GM19023 (cell line): ENCODE measurements around the gene LMO7.

Source experiments
- ATAC-seq: cut with Tn5 transposase; IDR thresholded peaks from one replicate; pipeline ENCODE4 v1.9.1; 2021; ENCODE audit warnings: mild to moderate bottlenecking, moderate library complexity; ENCODE audit not compliant: unreplicated experiment

The LMO7 gene

GRCh38 chr13:75832812-75833211 lies 196.7 kb downstream of the LMO7 start:
- ATAC-seq, result no peak

DNA sequence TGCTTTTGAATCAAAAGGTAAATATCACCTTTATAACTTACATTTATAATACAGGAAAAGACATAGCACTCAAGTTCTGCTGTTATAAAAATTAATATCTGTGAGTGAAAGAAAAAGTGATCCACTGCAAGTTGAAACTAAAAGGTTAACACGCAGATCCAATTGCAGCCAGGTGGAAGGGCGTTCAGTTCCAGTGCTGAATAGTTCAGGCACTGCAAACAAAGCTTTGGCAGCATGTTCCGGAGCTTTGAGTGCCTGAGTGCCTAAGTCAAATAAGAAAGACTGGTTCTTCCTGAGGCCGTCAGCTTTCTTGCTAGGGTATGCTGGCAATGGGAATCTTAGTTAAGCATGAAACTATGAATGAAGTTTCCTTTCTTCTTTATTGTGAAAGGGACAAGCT lies 200.3 kb downstream of the LMO7 start:
- no peak for ATAC-seq

DNA sequence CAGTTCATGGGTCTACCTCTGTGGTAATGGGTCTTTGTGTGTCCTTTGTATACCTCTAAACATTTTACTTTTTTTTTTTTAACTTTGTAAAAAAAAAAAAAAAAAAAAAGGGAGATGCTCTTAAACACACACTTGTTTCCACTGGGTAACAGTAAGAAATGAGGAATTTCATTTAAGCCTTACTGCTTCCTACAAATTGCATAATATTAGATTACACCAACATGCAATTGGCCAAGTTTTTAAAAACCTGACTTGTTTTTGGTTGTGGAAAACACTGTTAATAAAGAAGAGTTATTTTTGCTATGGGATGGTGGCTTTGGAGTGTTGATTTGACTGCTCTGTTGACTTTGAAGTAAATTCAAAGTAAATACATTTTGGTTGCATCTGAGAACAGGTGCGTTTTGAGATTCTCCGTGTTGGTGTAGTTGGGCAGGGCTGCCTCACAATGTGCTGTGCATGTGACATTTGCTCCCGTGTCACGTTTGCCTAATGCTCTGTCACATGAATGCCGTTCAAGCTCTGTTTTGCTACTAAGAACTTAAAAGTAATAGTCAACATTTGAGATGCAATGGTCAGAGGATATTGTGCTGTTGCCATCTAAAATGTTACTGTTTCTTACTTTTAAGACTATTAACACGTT lies 202.4 kb downstream of the LMO7 start:
- no peak for ATAC-seq

DNA sequence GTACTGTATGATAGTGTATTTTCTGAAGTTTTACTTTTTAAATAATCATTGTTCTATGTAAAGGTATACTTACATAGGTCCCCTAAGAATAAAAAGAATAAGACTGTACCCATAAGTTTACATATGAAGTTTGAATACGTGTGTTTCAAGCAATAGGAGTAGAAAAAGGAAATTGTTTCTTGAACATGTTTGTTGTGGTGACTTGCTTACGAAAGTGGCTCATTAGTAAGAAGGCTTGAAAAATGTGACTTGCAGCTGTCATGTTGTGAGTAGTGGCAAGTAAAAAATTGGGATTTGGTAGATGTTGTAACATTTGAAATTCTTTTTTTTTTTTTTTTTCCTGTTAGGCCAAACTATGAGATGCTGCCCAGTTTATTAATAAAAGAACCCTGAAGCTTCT lies 203.3 kb downstream of the LMO7 start:
- ATAC-seq, result no peak

- ATAC-seq, result no peak
Observed at GRCh38 chr13:75841905-75842304, 205.8 kb downstream of the LMO7 start.

DNA sequence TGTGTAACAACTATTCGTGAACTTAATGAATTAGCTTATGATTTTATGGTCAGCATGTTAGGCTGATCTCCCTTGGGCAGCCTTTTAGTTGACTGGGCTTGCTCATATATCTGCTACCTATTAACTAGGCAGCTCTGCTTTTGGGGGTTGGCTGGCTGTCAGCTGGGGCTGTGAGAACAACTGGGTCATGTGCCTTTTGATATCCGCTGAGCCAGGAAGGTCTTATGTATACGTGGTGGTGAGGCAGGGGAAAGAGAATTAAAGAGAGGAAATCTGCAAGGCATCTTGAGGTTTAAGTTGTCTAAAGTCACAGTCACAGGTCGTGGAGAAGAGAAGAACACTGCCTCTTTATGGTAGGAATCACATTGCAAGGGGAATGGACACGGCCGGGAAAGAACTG lies 206.9 kb downstream of the LMO7 start:
- no peak for ATAC-seq

GRCh38 chr13:75843991-75844390 lies 207.9 kb downstream of the LMO7 start:
- no peak for ATAC-seq

DNA sequence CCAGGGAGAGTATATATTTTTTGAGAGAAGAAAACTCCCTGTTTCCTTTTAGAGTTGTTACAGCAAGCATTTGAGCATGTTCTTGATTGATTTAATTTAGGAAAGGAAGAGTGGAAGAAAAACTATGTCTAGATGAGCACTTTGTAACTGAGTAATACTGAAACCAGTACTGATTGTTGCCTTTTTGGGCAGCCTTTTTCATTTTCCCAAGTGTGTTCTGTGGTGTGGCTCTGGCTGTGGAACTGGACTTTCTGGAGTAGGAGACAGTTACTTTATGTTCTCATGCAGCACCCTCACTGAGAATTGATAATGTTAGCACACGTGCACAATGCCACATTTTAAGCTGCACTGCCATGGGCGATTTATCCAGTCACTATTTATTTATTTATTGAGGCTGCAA lies 211.5 kb downstream of the LMO7 start:
- ATAC-seq, result no peak

GRCh38 chr13:75850916-75851315 lies 214.8 kb downstream of the LMO7 start:
- ATAC-seq, result no peak

DNA sequence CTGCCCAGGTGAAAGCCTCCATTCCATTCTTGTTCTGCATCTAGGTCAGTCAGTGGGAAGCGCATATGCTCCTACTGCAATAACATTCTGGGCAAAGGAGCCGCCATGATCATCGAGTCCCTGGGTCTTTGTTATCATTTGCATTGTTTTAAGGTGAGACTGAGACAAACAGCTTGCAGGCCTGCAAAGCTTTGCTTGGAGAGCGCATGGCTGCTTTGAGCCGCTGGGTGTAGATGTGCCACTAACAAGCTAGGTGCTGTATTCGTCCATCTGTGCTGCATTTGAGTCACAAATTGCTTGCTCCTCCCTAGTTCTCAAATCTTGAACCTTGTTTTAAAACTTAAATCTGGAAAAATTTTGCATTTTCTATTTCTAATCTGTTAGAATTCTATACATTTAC lies 219.1 kb downstream of the LMO7 start:
- ATAC-seq, result no peak

DNA sequence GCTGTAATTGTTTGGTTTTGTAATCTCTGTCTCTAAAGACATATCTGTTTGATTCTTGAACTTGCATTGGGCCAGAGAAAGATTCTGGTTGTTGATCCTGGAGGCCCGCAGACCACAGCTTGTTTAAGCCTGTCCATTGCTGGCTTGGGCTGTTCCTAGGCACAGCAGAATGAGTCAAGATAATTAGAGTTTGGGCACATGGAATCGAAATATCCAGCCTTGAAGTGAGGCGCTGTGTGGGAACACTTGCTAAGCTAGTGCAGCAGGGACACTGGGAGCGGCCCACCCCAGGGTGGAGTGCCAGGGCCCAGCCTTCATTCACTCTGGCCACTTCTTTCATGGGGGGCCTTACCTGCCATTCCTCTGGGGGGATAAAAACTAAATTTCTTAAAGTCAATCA lies 219.7 kb downstream of the LMO7 start:
- no peak for ATAC-seq

DNA sequence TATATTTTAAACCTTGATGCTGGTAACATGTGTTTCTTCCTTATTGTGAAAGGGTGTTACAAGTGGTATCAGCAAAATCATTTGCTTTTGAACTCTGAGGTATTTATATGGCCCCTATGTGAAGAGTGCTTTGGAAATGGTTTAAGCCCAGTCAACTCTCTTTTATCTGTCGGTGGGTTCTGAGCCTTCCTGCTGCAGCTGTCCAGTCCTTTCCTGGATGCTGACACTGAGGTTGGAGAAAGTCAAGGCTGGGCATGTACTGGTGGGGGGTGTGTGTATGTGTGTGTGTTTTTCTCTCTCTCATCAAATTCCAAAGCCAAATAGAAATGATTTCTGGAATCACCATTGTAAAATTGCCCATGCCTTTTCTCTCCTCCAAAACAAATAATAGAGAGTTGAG lies 221.2 kb downstream of the LMO7 start:
- ATAC-seq, result no peak

GRCh38 chr13:75860935-75861334 lies 224.8 kb downstream of the LMO7 start:
- ATAC-seq, result no peak

DNA sequence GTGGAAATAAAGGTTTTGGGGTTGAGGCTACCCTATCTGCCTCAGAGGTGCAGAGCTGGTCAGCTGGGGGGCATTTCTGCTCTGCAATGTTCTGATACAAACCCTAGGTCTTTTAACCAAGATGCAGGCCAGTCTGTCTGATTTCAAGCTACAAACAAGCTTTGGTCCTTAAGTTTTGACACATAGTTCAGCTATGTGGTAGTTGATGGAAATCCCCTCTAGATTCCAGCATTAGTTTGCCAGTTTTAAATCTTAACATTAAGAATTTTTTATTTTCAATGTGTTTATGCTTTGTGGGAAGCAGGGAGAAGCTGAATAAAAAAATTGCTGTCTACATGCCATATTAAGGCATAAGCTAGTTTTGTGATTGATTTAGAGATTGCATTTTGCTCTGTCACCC lies 225.7 kb downstream of the LMO7 start:
- no peak for ATAC-seq

- no peak for ATAC-seq
Observed at GRCh38 chr13:75864718-75865117, 228.6 kb downstream of the LMO7 start.

DNA sequence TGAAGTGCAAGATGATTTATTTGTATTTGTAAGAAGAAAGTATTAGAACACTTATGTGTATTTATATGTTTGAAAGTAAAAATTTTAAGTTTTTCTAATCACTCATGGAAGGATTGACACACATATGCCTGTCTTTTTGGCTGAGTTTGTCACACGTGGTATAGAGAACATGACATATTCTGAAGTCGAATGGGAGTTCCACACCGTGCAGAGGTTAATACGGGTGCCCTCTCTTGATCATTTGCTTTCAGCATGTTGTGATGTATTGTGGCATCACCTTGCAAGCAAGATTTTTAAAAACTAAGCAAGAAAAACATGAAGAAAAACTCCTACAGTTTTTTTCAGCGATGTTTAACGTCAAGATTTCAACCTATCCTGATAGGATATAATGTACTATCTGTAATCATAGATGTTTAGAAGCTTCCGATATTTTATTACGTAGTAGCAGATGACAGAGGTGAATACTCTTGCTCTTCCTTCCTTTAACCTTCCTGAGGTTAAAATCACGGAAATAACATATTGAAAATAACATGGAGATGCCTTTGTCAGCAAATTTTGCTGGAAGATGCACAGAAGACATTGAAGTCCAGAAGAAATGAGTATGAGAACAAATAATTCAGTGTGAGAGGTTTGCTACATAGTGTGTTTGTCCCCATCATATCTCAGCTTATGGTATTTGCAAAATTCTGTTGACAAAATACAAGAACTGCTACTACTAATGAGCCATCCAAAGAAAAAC lies 231.4 kb downstream of the LMO7 start:
- no peak for ATAC-seq

- ATAC-seq, result no peak
Observed at GRCh38 chr13:75869981-75870380, 233.9 kb downstream of the LMO7 start.

DNA sequence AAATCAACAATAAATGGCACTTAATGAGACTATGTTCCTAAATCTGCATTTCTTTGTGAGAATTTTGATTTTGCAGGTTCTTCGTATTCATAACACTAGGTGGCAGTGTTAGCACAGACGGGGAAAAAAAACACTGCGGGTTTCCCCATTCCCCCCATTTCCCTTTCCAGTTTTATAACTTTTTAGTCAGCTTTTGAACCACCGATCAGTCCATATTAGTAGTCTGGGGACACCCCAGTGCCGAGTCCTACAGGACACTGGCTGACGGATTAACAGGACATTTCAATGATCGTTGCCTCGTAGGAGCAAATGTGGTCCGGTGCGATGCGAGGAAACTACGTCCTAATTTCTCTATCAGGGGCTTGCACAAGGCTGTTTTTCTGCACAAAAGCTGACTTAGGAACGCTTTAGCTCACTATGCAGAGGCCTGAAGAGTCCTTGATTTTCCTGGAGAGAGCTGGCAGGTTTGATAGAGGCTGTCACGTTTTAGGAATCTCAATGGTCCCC lies 234.3 kb downstream of the LMO7 start:
- no peak for ATAC-seq

DNA sequence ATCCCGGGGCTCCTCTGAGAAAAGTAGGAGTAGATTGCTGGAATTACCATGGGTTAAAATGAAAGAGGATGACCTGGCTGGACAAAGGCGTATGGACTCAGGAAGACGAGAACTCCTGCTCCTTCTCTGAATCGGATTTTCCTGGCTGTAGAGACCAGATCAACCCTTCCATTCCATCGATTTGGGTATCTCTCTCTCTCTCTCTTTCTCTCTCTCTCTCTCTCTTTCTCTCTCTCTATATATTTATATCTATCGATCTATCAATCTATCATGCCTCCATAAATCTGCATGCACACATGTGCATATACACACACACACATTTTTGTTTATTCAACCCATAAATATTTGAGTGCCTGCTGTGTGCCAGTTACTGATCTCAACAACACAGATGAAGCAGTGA lies 234.9 kb downstream of the LMO7 start:
- no peak for ATAC-seq

DNA sequence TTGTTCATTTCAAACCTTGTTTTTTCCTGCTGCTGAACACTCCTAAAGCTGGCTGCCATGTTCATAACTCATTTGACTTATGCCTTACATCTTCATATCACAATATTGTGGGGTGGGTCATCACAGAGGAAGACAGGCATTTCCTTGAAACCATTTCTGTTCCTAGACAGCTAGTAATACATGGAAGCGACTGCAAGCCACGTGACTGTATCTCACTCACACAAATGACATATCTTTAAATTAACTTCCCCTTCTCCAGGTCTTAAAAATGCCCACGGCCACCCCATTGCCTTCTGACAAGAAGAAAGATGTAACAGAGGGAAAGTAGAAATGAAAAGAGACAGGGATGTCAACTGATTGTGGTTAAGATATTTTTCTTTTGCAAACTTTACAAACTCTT lies 236.8 kb downstream of the LMO7 start:
- ATAC-seq, result no peak

DNA sequence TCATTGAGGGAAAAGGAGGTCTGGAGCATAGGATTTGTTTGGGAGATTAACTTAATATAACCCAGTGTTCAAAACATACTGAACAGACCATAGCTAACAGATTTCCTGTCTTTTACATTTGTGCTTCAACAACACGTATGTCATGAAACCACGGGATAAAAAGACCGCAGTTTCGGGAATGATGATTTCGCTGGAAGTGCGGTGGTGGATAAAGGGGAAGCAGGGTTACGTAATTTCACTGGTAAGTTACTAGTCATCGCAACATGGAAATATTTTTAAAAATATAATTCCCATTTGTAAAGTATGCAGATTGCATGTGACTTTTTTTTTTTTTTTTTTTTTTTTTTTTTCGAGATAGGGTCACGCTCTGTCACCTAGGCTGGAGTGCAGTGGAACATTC lies 237.4 kb downstream of the LMO7 start:
- no peak for ATAC-seq

GRCh38 chr13:75875450-75875849 lies 239.3 kb downstream of the LMO7 start:
- no peak for ATAC-seq
